DOHH2 (cell line): Measurements from ENCODE around the gene SLC47A1.

Experiments used
- H3F3A ChIP-seq: fragments of 200-600 bp; sonication (generic), shearing (Covaris generic); 2 replicates; pipeline ENCODE4 v1.6.0; 2016; ENCODE audit warnings: antibody characterized with exemption, mild to moderate bottlenecking; ENCODE audit not compliant: control insufficient read depth, insufficient read depth
- H3K27ac ChIP-seq: fragments of 200-600 bp; sonication (generic); 2 replicates; pipeline ENCODE4 v1.5.1; 2014; ENCODE audit warnings: low read depth, mild to moderate bottlenecking, low read length, moderate library complexity
- H3K27me3 ChIP-seq: fragments of 200-600 bp; sonication (generic); 2 replicates; pipeline ENCODE4 v1.6.1; 2014; ENCODE audit warnings: mild to moderate bottlenecking, low read length, mixed read lengths; ENCODE audit not compliant: control insufficient read depth
- H3K36me3 ChIP-seq: fragments of 200-600 bp; sonication (generic); 2 replicates; pipeline ENCODE4 v1.6.1; 2014; ENCODE audit warnings: mild to moderate bottlenecking, low read length, moderate library complexity, mixed read lengths; ENCODE audit not compliant: control insufficient read depth
- H3K4me1 ChIP-seq: fragments of 200-600 bp; sonication (generic); 2 replicates; pipeline ENCODE4 v1.6.1; 2014; ENCODE audit warnings: mild to moderate bottlenecking, low read length, mixed read lengths; ENCODE audit not compliant: control insufficient read depth
- H3K4me2 ChIP-seq: fragments of 200-600 bp; sonication (generic); 2 replicates; pipeline ENCODE4 v1.6.0; 2014; ENCODE audit warnings: mild to moderate bottlenecking, low read length, moderate library complexity
- H3K4me3 ChIP-seq: fragments of 200-600 bp; sonication (generic); 2 replicates; pipeline ENCODE4 v1.5.1; 2014; ENCODE audit warnings: mild to moderate bottlenecking, low read length, mixed read lengths
- H3K79me2 ChIP-seq: fragments of 200-600 bp; sonication (generic); 2 replicates; pipeline ENCODE4 v1.6.1; 2014; ENCODE audit warnings: mild to moderate bottlenecking, low read length, mixed read lengths; ENCODE audit not compliant: control insufficient read depth
- H3K9me2 ChIP-seq: fragments of 200-600 bp; sonication (generic); replicated peaks from 2 replicates; pipeline ENCODE4 v1.6.1; 2014; ENCODE audit warnings: mild to moderate bottlenecking, low read length, mixed read lengths; ENCODE audit not compliant: control insufficient read depth
- H3K9me3 ChIP-seq: fragments of 200-600 bp; sonication (generic); 2 replicates; pipeline ENCODE4 v1.6.1; 2014; ENCODE audit warnings: antibody characterized with exemption, low read length, mixed read lengths; ENCODE audit not compliant: control insufficient read depth, insufficient read depth
- H4K20me1 ChIP-seq: fragments of 200-600 bp; sonication (generic); 2 replicates; pipeline ENCODE4 v1.6.0; 2014; ENCODE audit warnings: low read depth, mild to moderate bottlenecking, antibody characterized with exemption, low read length, moderate library complexity; ENCODE audit not compliant: control insufficient read depth, insufficient read depth
- EZH2phosphoT487 ChIP-seq: fragments of 200-600 bp; sonication (generic); IDR thresholded peaks from 2 replicates; pipeline ENCODE4 v1.6.1; 2017; ENCODE audit warnings: borderline replicate concordance, mild to moderate bottlenecking, antibody characterized with exemption, low read length, moderate library complexity, mixed read lengths
- TF ChIP-seq, protein P1 (sequence below): fragments of 200-600 bp; sonication (generic); IDR thresholded peaks from one replicate; pipeline ENCODE4 v1.5.1; 2014; ENCODE audit warnings: antibody characterized with exemption, mild to moderate bottlenecking, low read depth, low read length; ENCODE audit not compliant: poor library complexity, severe bottlenecking

The SLC47A1 gene, protein sequence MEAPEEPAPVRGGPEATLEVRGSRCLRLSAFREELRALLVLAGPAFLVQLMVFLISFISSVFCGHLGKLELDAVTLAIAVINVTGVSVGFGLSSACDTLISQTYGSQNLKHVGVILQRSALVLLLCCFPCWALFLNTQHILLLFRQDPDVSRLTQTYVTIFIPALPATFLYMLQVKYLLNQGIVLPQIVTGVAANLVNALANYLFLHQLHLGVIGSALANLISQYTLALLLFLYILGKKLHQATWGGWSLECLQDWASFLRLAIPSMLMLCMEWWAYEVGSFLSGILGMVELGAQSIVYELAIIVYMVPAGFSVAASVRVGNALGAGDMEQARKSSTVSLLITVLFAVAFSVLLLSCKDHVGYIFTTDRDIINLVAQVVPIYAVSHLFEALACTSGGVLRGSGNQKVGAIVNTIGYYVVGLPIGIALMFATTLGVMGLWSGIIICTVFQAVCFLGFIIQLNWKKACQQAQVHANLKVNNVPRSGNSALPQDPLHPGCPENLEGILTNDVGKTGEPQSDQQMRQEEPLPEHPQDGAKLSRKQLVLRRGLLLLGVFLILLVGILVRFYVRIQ

DNA sequence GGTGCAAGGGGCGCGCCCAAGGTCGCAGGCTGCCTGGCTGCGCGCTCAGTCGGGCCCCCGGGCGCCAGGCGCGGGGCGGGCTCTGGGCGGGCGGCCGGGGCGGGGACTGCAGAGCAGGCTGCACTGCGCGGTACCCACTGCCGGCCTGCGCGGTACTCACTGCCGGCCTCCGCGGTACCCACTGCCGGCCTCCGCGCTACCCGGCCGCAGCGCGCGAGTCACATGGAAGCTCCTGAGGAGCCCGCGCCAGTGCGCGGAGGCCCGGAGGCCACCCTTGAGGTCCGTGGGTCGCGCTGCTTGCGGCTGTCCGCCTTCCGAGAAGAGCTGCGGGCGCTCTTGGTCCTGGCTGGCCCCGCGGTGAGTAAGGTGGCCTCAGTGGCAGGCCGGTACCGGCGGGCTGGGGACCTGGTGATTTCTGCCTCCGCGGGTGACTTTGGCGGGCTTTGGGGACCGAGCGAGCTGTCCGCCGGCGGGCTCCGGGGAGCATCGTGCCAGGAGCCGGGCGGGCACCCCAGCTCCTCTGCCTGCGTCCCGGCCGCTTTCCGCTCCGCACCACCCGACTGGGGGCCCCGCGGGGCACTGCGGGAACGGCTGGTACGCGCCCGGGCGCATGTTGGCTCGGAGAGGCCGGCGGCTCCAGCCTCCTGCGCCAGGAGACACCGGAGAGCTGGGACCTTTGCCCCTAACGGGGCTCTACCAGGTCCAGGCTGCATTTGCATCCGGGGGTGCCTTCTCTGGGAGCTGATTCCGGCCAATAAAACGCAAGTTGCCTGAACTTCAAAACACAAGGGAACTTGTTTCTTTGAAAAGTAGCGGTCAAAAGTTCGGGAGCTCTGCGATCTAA lies at the start of gene SLC47A1:
TSS of gene SLC47A1 (plus strand) at position 137 of the 844 bp plus-strand sequence. CDS start at position 223, 86 bp downstream.
- H3K4me2 ChIP-seq, result no peak within 1 kb of the TSS
- no peaks in the 10 kb centered on the region for H3K4me1 ChIP-seq
- H3K79me2 ChIP-seq, result no peaks in the 10 kb centered on the region

DNA sequence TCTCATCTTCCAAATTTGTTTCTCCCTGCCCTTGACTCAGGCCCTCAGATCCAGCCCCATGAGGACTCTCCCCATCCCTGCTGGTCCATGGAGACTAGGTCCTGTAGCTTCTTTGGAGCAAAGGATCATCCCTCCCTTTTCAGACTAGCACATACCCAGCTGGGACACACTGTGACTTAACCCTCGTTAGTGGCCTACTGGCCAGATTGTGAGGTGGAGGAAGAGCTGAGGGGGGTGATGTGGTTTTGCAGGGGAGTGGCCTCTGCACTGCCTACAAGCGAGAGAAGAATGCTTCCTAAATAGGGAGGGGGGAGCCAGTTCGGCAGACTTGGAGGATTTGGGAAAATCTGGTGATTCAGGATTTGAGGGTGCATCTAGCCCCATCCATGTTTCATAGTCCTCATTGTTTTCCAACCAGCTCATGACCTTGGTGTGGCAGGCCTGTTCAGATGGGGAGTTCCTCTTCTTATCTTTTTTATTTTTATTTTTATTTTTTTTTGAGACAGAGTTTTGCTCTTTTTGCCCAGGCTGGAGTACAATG lies 47.8 kb upstream of the SLC47A1 start:
- H3K27me3 ChIP-seq, result no peaks in the 10 kb centered on the region
- H3K79me2 ChIP-seq, result no peaks in the 10 kb centered on the region
- H3K4me3 ChIP-seq, result no peak overlapping the region
- H3F3A ChIP-seq, result no peaks in the 10 kb centered on the region
- H3K4me1 ChIP-seq, result no peaks in the 10 kb centered on the region
- no peak overlapping the region for H3K27ac ChIP-seq
- H3K9me2 ChIP-seq, result no peaks in the 10 kb centered on the region
- TF ChIP-seq, protein P1, sequence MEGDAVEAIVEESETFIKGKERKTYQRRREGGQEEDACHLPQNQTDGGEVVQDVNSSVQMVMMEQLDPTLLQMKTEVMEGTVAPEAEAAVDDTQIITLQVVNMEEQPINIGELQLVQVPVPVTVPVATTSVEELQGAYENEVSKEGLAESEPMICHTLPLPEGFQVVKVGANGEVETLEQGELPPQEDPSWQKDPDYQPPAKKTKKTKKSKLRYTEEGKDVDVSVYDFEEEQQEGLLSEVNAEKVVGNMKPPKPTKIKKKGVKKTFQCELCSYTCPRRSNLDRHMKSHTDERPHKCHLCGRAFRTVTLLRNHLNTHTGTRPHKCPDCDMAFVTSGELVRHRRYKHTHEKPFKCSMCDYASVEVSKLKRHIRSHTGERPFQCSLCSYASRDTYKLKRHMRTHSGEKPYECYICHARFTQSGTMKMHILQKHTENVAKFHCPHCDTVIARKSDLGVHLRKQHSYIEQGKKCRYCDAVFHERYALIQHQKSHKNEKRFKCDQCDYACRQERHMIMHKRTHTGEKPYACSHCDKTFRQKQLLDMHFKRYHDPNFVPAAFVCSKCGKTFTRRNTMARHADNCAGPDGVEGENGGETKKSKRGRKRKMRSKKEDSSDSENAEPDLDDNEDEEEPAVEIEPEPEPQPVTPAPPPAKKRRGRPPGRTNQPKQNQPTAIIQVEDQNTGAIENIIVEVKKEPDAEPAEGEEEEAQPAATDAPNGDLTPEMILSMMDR, result no peak
- no peak for TF ChIP-seq EZH2phosphoT487
- H3K4me2 ChIP-seq, result no peak overlapping the region
- H3K36me3 ChIP-seq, result no peaks in the 10 kb centered on the region
- no peaks in the 10 kb centered on the region for H3K9me3 ChIP-seq
- H4K20me1 ChIP-seq, result no peaks in the 10 kb centered on the region

More for the DNA sequence above, at the start of gene SLC47A1:
- H3K27me3 ChIP-seq, result peaks cover 25% of the 10 kb centered on the region
- no peaks in the 10 kb centered on the region for H3K9me3 ChIP-seq
- H3K27ac ChIP-seq, result no peak within 1 kb of the TSS
- H3K9me2 ChIP-seq, result no peaks in the 10 kb centered on the region
- no peak for TF ChIP-seq EZH2phosphoT487
- TF ChIP-seq, protein P1, result no peak
- no peaks in the 10 kb centered on the region for H4K20me1 ChIP-seq
- H3K4me3 ChIP-seq, result no peak within 1 kb of the TSS
- H3K36me3 ChIP-seq, result no peaks in the 10 kb centered on the region
- H3F3A ChIP-seq, result no peaks in the 10 kb centered on the region

DNA sequence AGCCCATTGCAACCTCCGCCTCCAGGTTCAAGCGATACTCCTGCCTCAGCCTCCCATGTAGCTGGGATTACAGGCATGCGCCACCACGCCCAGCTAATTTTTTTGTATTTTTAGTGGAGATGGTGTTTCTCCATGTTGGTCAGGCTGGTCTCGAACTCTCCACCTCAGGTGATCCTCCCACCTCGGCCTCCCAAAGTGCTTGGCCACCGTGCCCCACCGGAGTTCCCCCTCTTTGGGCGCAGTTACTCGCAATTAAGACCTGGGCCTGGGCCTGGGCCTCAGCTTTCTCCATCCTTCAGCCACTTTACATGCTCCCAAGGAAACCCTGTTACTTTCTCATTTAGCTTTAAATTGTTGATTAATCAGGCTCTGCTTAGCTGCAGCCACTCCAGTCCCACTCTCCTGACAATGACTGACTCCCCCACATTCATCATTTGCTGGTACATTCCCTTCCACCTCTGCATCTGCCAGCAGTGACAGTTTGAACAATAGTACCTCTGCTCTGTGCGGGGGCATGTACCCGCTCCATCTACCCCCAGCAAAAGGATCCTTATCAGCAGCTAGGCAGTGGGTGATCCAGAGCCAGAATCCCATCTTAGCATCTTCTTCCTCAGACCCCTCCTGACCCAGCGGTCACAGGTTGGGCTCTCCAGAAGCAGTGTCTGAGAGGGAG lies 47.2 kb upstream of the SLC47A1 start:
- Histone ChIP-seq H3F3A (no peaks in the 10 kb centered on the region), H3K79me2 (no peaks in the 10 kb centered on the region), H3K36me3 (no peaks in the 10 kb centered on the region), H3K4me2 (no peak overlapping the region), H3K4me3 (no peak overlapping the region), H4K20me1 (no peaks in the 10 kb centered on the region), H3K27ac (no peak overlapping the region), H3K27me3 (no peaks in the 10 kb centered on the region), H3K4me1 (no peaks in the 10 kb centered on the region), H3K9me2 (no peaks in the 10 kb centered on the region), H3K9me3 (no peaks in the 10 kb centered on the region)
- no peak for TF ChIP-seq EZH2phosphoT487
- TF ChIP-seq, protein P1, result no peak
